Measurements from ENCODE around the gene ATP2B2.
A peak's percentile ranks its signal among the peaks of the same experiment; 100 is the strongest.

The ATP2B2 gene

GRCh38 chr3:10495003-10495402 is 10.4 kb downstream of the ATP2B2 start:
- TF ChIP-seq BACH2 (CRISPR knock-in tag; IDR thresholded peaks at IDR 0.05; ENCODE audit: borderline replicate concordance) (no peak), ZC3H10 (CRISPR knock-in tag; IDR thresholded peaks at IDR 0.05) (no peak), ZFP3 (CRISPR knock-in tag; IDR thresholded peaks at IDR 0.05) (no peak), ARNTL (CRISPR knock-in tag; IDR thresholded peaks at IDR 0.05; ENCODE audit: borderline replicate concordance, low read depth) (no peak), TSHZ2 (CRISPR knock-in tag; IDR thresholded peaks at IDR 0.05) (no peak), GLIS3 (CRISPR knock-in tag; IDR thresholded peaks at IDR 0.05) (no peak), PPARA (CRISPR knock-in tag; IDR thresholded peaks at IDR 0.05; ENCODE audit: borderline replicate concordance) (no peak), ZNF565 (CRISPR knock-in tag; conservative IDR thresholded peaks at IDR 0.05; ENCODE audit: low read depth) (no peak), RARB (CRISPR knock-in tag; IDR thresholded peaks at IDR 0.05) (no peak), TCF4 (CRISPR knock-in tag; IDR thresholded peaks at IDR 0.05; ENCODE audit: borderline replicate concordance) (no peak)
- ATAC-seq: peak; percentile 28; the same call in 2 of the 3 replicates

GRCh38 chr3:10494180-10494579 is 11.2 kb downstream of the ATP2B2 start:
- TF ChIP-seq ZFP3 (CRISPR knock-in tag; IDR thresholded peaks at IDR 0.05) (no peak), ISL1 (CRISPR knock-in tag; IDR thresholded peaks at IDR 0.05) (no peak), CREB5 (CRISPR knock-in tag; IDR thresholded peaks at IDR 0.05; ENCODE audit: low read depth) (no peak)
- no peak for ATAC-seq

- ATAC-seq: no peak
- TF ChIP-seq BACH2 (CRISPR knock-in tag; IDR thresholded peaks at IDR 0.05; ENCODE audit: borderline replicate concordance) (no peak), ZNF8 (CRISPR knock-in tag; IDR thresholded peaks at IDR 0.05) (no peak), POU6F1 (CRISPR knock-in tag; IDR thresholded peaks at IDR 0.05; ENCODE audit: borderline replicate concordance, low read depth) (no peak), CSDC2 (CRISPR knock-in tag; IDR thresholded peaks at IDR 0.05) (no peak), ZFP3 (CRISPR knock-in tag; IDR thresholded peaks at IDR 0.05) (no peak), GLIS3 (CRISPR knock-in tag; IDR thresholded peaks at IDR 0.05) (no peak), CREB5 (CRISPR knock-in tag; IDR thresholded peaks at IDR 0.05; ENCODE audit: low read depth) (no peak), OSR1 (CRISPR knock-in tag; IDR thresholded peaks at IDR 0.05) (no peak), ZC3H10 (CRISPR knock-in tag; IDR thresholded peaks at IDR 0.05) (no peak), TSHZ2 (CRISPR knock-in tag; IDR thresholded peaks at IDR 0.05) (no peak), ISL1 (CRISPR knock-in tag; IDR thresholded peaks at IDR 0.05) (no peak), TOX (CRISPR knock-in tag; IDR thresholded peaks at IDR 0.05; ENCODE audit: borderline replicate concordance) (no peak), SNAI2 (CRISPR knock-in tag; IDR thresholded peaks at IDR 0.05) (no peak), RARB (CRISPR knock-in tag; IDR thresholded peaks at IDR 0.05) (no peak), ZNF565 (CRISPR knock-in tag; conservative IDR thresholded peaks at IDR 0.05; ENCODE audit: low read depth) (no peak)
Measured at GRCh38 chr3:10493202-10493589, 12.2 kb downstream of the ATP2B2 start.

All from SK-N-SH treated with all-trans-retinoic acid at 6 μM for 48 hours (cell line).